ENCODE results near the gene BOLA3. TPM values are rescaled to one million over a fixed set of nuclear protein-coding genes. Genes with fewer than 3 reads are reported as not detected.

BOLA3 gene
- total and polyA plus RNA-seq, 8 donors = 7.2 to 32.5 (median 16.2) TPM

- peak overlapping the region; percentile 58 to 98 (median 82) for H3K4me3 ChIP-seq
- TF ChIP-seq, protein P1, sequence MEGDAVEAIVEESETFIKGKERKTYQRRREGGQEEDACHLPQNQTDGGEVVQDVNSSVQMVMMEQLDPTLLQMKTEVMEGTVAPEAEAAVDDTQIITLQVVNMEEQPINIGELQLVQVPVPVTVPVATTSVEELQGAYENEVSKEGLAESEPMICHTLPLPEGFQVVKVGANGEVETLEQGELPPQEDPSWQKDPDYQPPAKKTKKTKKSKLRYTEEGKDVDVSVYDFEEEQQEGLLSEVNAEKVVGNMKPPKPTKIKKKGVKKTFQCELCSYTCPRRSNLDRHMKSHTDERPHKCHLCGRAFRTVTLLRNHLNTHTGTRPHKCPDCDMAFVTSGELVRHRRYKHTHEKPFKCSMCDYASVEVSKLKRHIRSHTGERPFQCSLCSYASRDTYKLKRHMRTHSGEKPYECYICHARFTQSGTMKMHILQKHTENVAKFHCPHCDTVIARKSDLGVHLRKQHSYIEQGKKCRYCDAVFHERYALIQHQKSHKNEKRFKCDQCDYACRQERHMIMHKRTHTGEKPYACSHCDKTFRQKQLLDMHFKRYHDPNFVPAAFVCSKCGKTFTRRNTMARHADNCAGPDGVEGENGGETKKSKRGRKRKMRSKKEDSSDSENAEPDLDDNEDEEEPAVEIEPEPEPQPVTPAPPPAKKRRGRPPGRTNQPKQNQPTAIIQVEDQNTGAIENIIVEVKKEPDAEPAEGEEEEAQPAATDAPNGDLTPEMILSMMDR (IDR thresholded peaks at IDR 0.05) = no peak
- peak overlapping the region in 2 of 4 donors; percentile 60 to 66 for H3K27ac ChIP-seq
- peaks cover 0 to 11% (median 7%) of the 10 kb centered on the region in 3 donors for H3K4me1 ChIP-seq
- no peaks in the 10 kb centered on the region for H3K9me3 ChIP-seq
- DNase-seq (no peak), FAIRE-seq (no peak), ATAC-seq (peak in 1 of 4 donors; percentile 7)
- intact Hi-C loops (cut with DNase I) = no loop called here
- WGBS, 2 donors = 3 to 4% methylated on average over 29 of the region's 29 CpGs
- no peaks in the 10 kb centered on the region for H3K36me3 ChIP-seq
- no peaks in the 10 kb centered on the region for H3K27me3 ChIP-seq
Measured at GRCh38 chr2:74146929-74147726, 584 bp downstream of the BOLA3 start.

DNA sequence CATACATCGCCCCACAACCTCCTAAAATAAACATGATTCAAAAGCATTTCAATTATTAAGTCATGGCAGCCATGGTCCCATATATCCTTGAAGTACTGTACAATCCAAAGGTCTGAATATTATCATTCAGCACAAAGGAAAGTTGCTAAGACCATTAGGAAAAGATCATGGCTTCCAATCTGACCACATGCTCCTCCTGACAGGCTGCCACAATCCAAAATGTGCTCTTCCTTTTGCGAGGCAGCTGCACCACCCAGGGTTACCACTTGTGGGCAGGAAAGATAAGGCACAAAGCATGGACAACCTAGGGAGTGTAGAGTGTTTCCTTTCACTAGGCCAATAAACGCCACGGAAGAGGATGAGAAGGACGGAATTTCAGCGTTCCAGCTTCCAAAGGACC, 5.4 kb downstream of the BOLA3 start:
- 78 to 81% methylated on average over 6 of the region's 6 CpGs for WGBS, 2 donors
- H3K27ac ChIP-seq = no peak overlapping the region
- no peaks in the 10 kb centered on the region for H3K9me3 ChIP-seq
- intact Hi-C loops (cut with DNase I) = no loop called here
- H3K36me3 ChIP-seq = peaks cover 0 to 4% (median 0%) of the 10 kb centered on the region in 3 donors
- H3K4me3 ChIP-seq = no peak overlapping the region
- TF ChIP-seq, protein P1 (IDR thresholded peaks at IDR 0.05) = no peak
- H3K4me1 ChIP-seq = peaks cover 0 to 7% (median 6%) of the 10 kb centered on the region in 3 donors
- H3K27me3 ChIP-seq = no peaks in the 10 kb centered on the region
- ATAC-seq (no peak), FAIRE-seq (no peak), DNase-seq (no peak)

- Histone ChIP-seq H3K9me3 (no peaks in the 10 kb centered on the region), H3K36me3 (peaks cover 0 to 7% (median 0%) of the 10 kb centered on the region in 3 donors), H3K4me1 (no peaks in the 10 kb centered on the region), H3K27me3 (no peaks in the 10 kb centered on the region), H3K27ac (no peak overlapping the region), H3K4me3 (no peak overlapping the region)
- DNase-seq = no peak
- no peak for FAIRE-seq
- TF ChIP-seq, protein P1 (IDR thresholded peaks at IDR 0.05) = no peak
- intact Hi-C loops (cut with DNase I) = no loop called here
- 90 to 91% methylated on average over 19 of the region's 19 CpGs for WGBS, 2 donors
- no peak for ATAC-seq
Measured at GRCh38 chr2:74138600-74139323, 8.9 kb downstream of the BOLA3 start.

- 86 to 93% methylated on average over 11 of the region's 11 CpGs for WGBS, 2 donors
Measured at GRCh38 chr2:74137651-74138599, 9.8 kb downstream of the BOLA3 start.

More at GRCh38 chr2:74137651-74138599, 9.8 kb downstream of the BOLA3 start:
- no peaks in the 10 kb centered on the region for H3K27me3 ChIP-seq
- TF ChIP-seq, protein P1 (IDR thresholded peaks at IDR 0.05) = no peak
- FAIRE-seq (no peak), ATAC-seq (no peak), DNase-seq (no peak)
- H3K4me1 ChIP-seq = no peaks in the 10 kb centered on the region
- no peak overlapping the region for H3K27ac ChIP-seq
- intact Hi-C loops (cut with DNase I) = no loop called here
- no peak overlapping the region for H3K4me3 ChIP-seq
- peaks cover 0 to 7% (median 0%) of the 10 kb centered on the region in 3 donors for H3K36me3 ChIP-seq
- H3K9me3 ChIP-seq = no peaks in the 10 kb centered on the region
